IPS-NIHi7 (cell line): ENCODE measurements around the gene PEAK1.

ENCODE experiments used
- DNase-seq: peaks from one replicate; pipeline ENCODE4 v3.0.0; 2012; ENCODE audit warnings: mixed read lengths; ENCODE audit errors: extremely low spot score

Gene PEAK1

GRCh38 chr15:77063249-77063648, 356.7 kb downstream of the PEAK1 start:
- no peak for DNase-seq

- DNase-seq = no peak
Measured at GRCh38 chr15:77060546-77060945, 359.4 kb downstream of the PEAK1 start.

GRCh38 chr15:77059786-77060361, 360.0 kb downstream of the PEAK1 start:
- DNase-seq = no peak

GRCh38 chr15:77058468-77058867, 361.4 kb downstream of the PEAK1 start:
- no peak for DNase-seq

- DNase-seq = no peak
Measured at GRCh38 chr15:77057685-77058084, 362.2 kb downstream of the PEAK1 start.

- DNase-seq = no peak
Measured at GRCh38 chr15:77057072-77057471, 362.8 kb downstream of the PEAK1 start.

GRCh38 chr15:77053709-77054108, 366.2 kb downstream of the PEAK1 start:
- DNase-seq = no peak

GRCh38 chr15:77052556-77052955, 367.3 kb downstream of the PEAK1 start:
- no peak for DNase-seq
